Endothelial cell of umbilical vein (primary cell): Measurements from ENCODE around the gene CCDC126. TPM values are rescaled to one million over a fixed set of nuclear protein-coding genes. Genes with fewer than 3 reads are reported as not detected.

Experiments
- BruUV-seq: library from RNA; stranded (reverse); fragments of 400-500 nt; replicated peaks from 2 replicates; lab custom pipeline; 2021; lab: Mats Ljungman, UMichigan
- CTCF ChIA-PET: fragments of 300-600, 350-600 bp; sonication (Branson Sonifier 250); formaldehyde crosslinking; loops from one replicate; lab custom pipeline; 2021; ENCODE audit warnings: antibody characterized with exemption, inconsistent platforms; lab: Charles Lee
- POLR2A ChIA-PET: fragments of 300-600, 350-600 bp; sonication (Branson Sonifier 250); formaldehyde crosslinking; loops from one replicate; lab custom pipeline; 2021; ENCODE audit warnings: antibody characterized with exemption, inconsistent platforms; lab: Charles Lee
- DNase-seq: peaks from one replicate; pipeline ENCODE4 v3.0.0-alpha.2; 2011; ENCODE audit warnings: low read depth, low spot score
- FAIRE-seq: peaks from 2 replicates; lab custom pipeline; 2011; peaks lifted over from hg19 to GRCh38; lab: Jason Lieb, UNC
- H2AFZ ChIP-seq: 2 replicates; pipeline ENCODE4 v1.6.0; 2012; ENCODE audit warnings: low read depth, low read length, control low read depth, inconsistent platforms
- H3K27ac ChIP-seq: 2 replicates; pipeline ENCODE4 v1.5.1; 2011; ENCODE audit warnings: low read depth, mild to moderate bottlenecking, control low read depth, low read length, moderate library complexity; ENCODE audit not compliant: insufficient read depth
- H3K27me3 ChIP-seq, 2 experiments: 2 replicates each; pipeline versions ENCODE4 v1.6.0 to v1.6.1; 2011; ENCODE audit warnings: low read length in 2 of 2, mixed read lengths in 1 of 2; ENCODE audit not compliant: control insufficient read depth in 2 of 2, insufficient read depth in 2 of 2
- H3K36me3 ChIP-seq, 2 experiments: 2 replicates in 1 of 2; 3 replicates in 1 of 2; pipeline ENCODE4 v1.5.1; 2011; ENCODE audit warnings: low read length in 2 of 2, mild to moderate bottlenecking in 1 of 2, moderate library complexity in 1 of 2; ENCODE audit not compliant: control insufficient read depth in 2 of 2, insufficient read depth in 2 of 2; ENCODE audit errors: extremely low read depth in 1 of 2
- H3K4me1 ChIP-seq: 3 replicates; pipeline ENCODE4 v1.5.1; 2011; ENCODE audit warnings: mild to moderate bottlenecking, low read length; ENCODE audit not compliant: control insufficient read depth, insufficient read depth; ENCODE audit errors: extremely low read depth
- H3K4me2 ChIP-seq: 2 replicates; pipeline ENCODE4 v1.6.1; 2011; ENCODE audit warnings: low read length, control low read depth, mixed read lengths; ENCODE audit not compliant: insufficient read depth
- H3K4me3 ChIP-seq, 3 experiments: fragments of 200-600 bp in 1 of 3; sonication (generic), shearing (Covaris generic) in 1 of 3; replicated peaks in 1 of 3; 2 replicates each; pipeline ENCODE4 v1.5.1; 2011 to 2016; ENCODE audit warnings: control low read depth in 3 of 3, low read length in 3 of 3, mild to moderate bottlenecking in 2 of 3, inconsistent platforms in 1 of 3, low read depth in 1 of 3, moderate library complexity in 1 of 3; ENCODE audit not compliant: insufficient read depth in 1 of 3
- H3K79me2 ChIP-seq: 2 replicates; pipeline ENCODE4 v1.6.0; 2012; ENCODE audit warnings: low read length, inconsistent platforms; ENCODE audit not compliant: control insufficient read depth, insufficient read depth
- H3K9ac ChIP-seq: replicated peaks from 2 replicates; pipeline ENCODE3; 2011; ENCODE audit warnings: low read length, control low read depth; ENCODE audit not compliant: insufficient read depth; ENCODE audit errors: extremely low read depth
- H3K9me1 ChIP-seq: replicated peaks from 3 replicates; pipeline ENCODE4 v1.6.0; 2011; ENCODE audit warnings: mild to moderate bottlenecking, low read length; ENCODE audit not compliant: control insufficient read depth, insufficient read depth; ENCODE audit errors: extremely low read depth
- H3K9me3 ChIP-seq: replicated peaks from 2 replicates; pipeline ENCODE4 v1.5.1; 2012; ENCODE audit warnings: low read length, inconsistent platforms; ENCODE audit not compliant: control insufficient read depth, insufficient read depth
- H4K20me1 ChIP-seq: replicated peaks from 2 replicates; pipeline ENCODE3; 2011; ENCODE audit warnings: mild to moderate bottlenecking, low read length; ENCODE audit not compliant: control insufficient read depth, insufficient read depth; ENCODE audit errors: extremely low read depth
- EZH2 ChIP-seq: IDR thresholded peaks from 2 replicates; pipeline ENCODE4 v1.6.1; 2012; ENCODE audit warnings: borderline replicate concordance, low read depth, mild to moderate bottlenecking, moderate library complexity, low read length, inconsistent platforms; ENCODE audit not compliant: severe bottlenecking
- FOS ChIP-seq: IDR thresholded peaks from 2 replicates; pipeline ENCODE4 v1.6.1; 2011; ENCODE audit warnings: mild to moderate bottlenecking, low read length, moderate library complexity, borderline replicate concordance; ENCODE audit not compliant: insufficient read depth
- GATA2 ChIP-seq: IDR thresholded peaks from 2 replicates; pipeline ENCODE4 v1.7.0; 2011; ENCODE audit warnings: low read depth, mild to moderate bottlenecking, moderate library complexity, mixed read lengths, low read length; ENCODE audit not compliant: insufficient read length, insufficient read depth
- JUN ChIP-seq: IDR thresholded peaks from 2 replicates; pipeline ENCODE4 v1.6.1; 2011; ENCODE audit warnings: borderline replicate concordance, low read depth; ENCODE audit not compliant: insufficient read length, insufficient read depth
- MYC ChIP-seq: IDR thresholded peaks from one replicate; pipeline ENCODE4 v1.6.1; 2011; ENCODE audit warnings: mild to moderate bottlenecking, low read depth, low read length
- POLR2A ChIP-seq: IDR thresholded peaks from 2 replicates; pipeline ENCODE4 v1.6.1; 2012; ENCODE audit warnings: low read depth, mild to moderate bottlenecking, control low read depth, low read length
- POLR2AphosphoS5 ChIP-seq: IDR thresholded peaks from 2 replicates; pipeline ENCODE4 v1.6.1; 2012; ENCODE audit warnings: low read depth, mild to moderate bottlenecking, control low read depth, low read length, moderate library complexity; ENCODE audit not compliant: insufficient read depth
- dilution Hi-C: fragments of 300-500 bp; cut with MboI; formaldehyde crosslinking; loops from one replicate; pipeline ENCODE4 v1.15.0; 2019; ENCODE audit warnings: low sequenced_read_pairs; ENCODE audit not compliant: extremely low pct_ligation_motif_present
- intact Hi-C: fragments of 100-400 bp; cut with micrococcal nuclease; formaldehyde crosslinking; loops from one replicate; pipeline ENCODE4 v1.10.0; 2022
- polyA plus RNA-seq, 4 experiments: library from polyadenylated mRNA; depleted of rRNA in 3 of 4; stranded (reverse) in 3 of 4; unstranded in 1 of 4; fragments of >200 nt; gene quantifications; 2 replicates each; pipeline versions ENCODE4 v1.2.1 to v1.2.3, GENCODE V29; 2011 to 2012; ENCODE audit warnings: missing spikeins in 1 of 4
- total RNA-seq: library from RNA; stranded (reverse); gene quantifications from 2 replicates; pipeline ENCODE4 v1.2.3, GENCODE V29; 2021
- TF ChIP-seq, protein P1 (sequence below), 2 donors: IDR thresholded peaks; 1 replicate in 1 of 2; 2 replicates in 1 of 2; pipeline ENCODE4 v1.5.1; 2011; ENCODE audit warnings: low read length in 2 of 2, mild to moderate bottlenecking in 2 of 2, moderate library complexity in 2 of 2, control low read depth in 1 of 2, inconsistent platforms in 1 of 2, low read depth in 1 of 2; ENCODE audit not compliant: insufficient read depth in 1 of 2; ENCODE audit errors: extremely low read depth in 1 of 2
- TF ChIP-seq, protein P2 (sequence below): IDR thresholded peaks from 2 replicates; pipeline ENCODE4 v1.6.1; 2011; ENCODE audit not compliant: insufficient read depth, insufficient read length

Gene CCDC126
- total and polyA plus RNA-seq, 2 donors (not counting 3 experiments of a cell fraction or from before 2014, with no cell fraction given): 4.9 to 8.6 TPM

DNA sequence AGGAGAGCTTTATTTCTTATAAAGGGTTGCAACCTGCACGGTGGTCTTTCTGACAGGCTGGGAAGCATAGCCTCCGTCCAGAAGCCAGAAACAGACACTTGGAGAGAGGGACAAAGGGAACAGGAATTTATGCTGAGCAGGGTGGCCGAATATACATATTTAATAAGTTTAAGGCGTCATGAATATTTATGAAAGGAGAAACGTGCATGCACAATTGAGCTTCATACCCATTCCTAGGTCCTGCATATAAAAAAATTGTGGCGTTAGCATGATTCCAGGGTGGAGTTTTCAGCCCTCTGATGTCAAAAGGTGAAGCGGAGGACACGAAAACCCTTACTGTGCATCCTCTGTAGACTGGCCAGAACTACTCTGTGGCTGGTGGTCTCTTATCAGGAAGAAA is 10.7 kb downstream of the CCDC126 start:
- Histone ChIP-seq H3K79me2 (no peaks in the 10 kb centered on the region), H3K27me3 (no peaks in the 10 kb centered on the region), H4K20me1 (no peaks in the 10 kb centered on the region), H3K9me1 (no peaks in the 10 kb centered on the region), H3K36me3 (no peaks in the 10 kb centered on the region), H3K9ac (no peak overlapping the region), H3K4me1 (no peaks in the 10 kb centered on the region), H3K4me3 (no peak overlapping the region), H3K9me3 (no peaks in the 10 kb centered on the region), H3K27ac (no peak overlapping the region), H2AFZ (no peak overlapping the region), H3K4me2 (no peak overlapping the region)
- ChIA-PET CTCF (no interaction called here), POLR2A (no interaction called here)
- TF ChIP-seq FOS (no peak), EZH2 (no peak), MYC (no peak), GATA2 (no peak), POLR2AphosphoS5 (no peak), POLR2A (no peak), JUN (no peak)
- TF ChIP-seq, protein P1, sequence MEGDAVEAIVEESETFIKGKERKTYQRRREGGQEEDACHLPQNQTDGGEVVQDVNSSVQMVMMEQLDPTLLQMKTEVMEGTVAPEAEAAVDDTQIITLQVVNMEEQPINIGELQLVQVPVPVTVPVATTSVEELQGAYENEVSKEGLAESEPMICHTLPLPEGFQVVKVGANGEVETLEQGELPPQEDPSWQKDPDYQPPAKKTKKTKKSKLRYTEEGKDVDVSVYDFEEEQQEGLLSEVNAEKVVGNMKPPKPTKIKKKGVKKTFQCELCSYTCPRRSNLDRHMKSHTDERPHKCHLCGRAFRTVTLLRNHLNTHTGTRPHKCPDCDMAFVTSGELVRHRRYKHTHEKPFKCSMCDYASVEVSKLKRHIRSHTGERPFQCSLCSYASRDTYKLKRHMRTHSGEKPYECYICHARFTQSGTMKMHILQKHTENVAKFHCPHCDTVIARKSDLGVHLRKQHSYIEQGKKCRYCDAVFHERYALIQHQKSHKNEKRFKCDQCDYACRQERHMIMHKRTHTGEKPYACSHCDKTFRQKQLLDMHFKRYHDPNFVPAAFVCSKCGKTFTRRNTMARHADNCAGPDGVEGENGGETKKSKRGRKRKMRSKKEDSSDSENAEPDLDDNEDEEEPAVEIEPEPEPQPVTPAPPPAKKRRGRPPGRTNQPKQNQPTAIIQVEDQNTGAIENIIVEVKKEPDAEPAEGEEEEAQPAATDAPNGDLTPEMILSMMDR (IDR thresholded peaks at IDR 0.05; ENCODE audit: extremely low read depth in 1 of 2, insufficient read depth in 1 of 2, low read depth in 1 of 2, low read length in 2 of 2): no peak
- TF ChIP-seq, protein P2, sequence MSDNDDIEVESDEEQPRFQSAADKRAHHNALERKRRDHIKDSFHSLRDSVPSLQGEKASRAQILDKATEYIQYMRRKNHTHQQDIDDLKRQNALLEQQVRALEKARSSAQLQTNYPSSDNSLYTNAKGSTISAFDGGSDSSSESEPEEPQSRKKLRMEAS: no peak
- DNase-seq: no peak
- BruUV-seq: no TSS peak
- dilution Hi-C loops (no loop called here), intact Hi-C loops (no loop called here)
- FAIRE-seq: no peak
